Mucosa of rectum (tissue), 2 donors: Measurements from ENCODE around the gene FAM209B.
A peak's percentile ranks its signal among the peaks of the same experiment; 100 is the strongest.
"Not testable (repeated sequence)": the region's sequence is repeated elsewhere in the genome, so short reads cannot be mapped to it uniquely, and the experiment has no call there.

Experiments
- H3K27ac ChIP-seq, 2 donors: one replicate each; pipeline ENCODE4 v1.7.0; 2013; ENCODE audit warnings: inconsistent platforms in 2 of 2, low read depth in 2 of 2, low read length in 2 of 2
- H3K27me3 ChIP-seq, 2 donors: one replicate each; pipeline ENCODE4 v1.7.0; 2013; ENCODE audit warnings: low read length in 2 of 2; ENCODE audit not compliant: control insufficient read depth in 2 of 2, insufficient read depth in 2 of 2
- H3K36me3 ChIP-seq, 2 donors: one replicate each; pipeline ENCODE4 v1.7.0; 2013; ENCODE audit warnings: low read length in 2 of 2; ENCODE audit not compliant: control insufficient read depth in 2 of 2, insufficient read depth in 2 of 2
- H3K4me1 ChIP-seq, 2 donors: one replicate each; pipeline ENCODE4 v1.7.0; 2013; ENCODE audit warnings: low read length in 2 of 2, mild to moderate bottlenecking in 1 of 2; ENCODE audit not compliant: control insufficient read depth in 2 of 2, insufficient read depth in 2 of 2
- H3K4me3 ChIP-seq, 2 donors: one replicate each; pipeline ENCODE4 v1.7.0; 2013; ENCODE audit warnings: low read length in 2 of 2
- H3K9ac ChIP-seq, 2 donors: one replicate each; pipeline ENCODE4 v1.7.0; 2013; ENCODE audit warnings: low read length in 2 of 2, low read depth in 1 of 2, mild to moderate bottlenecking in 1 of 2
- H3K9me3 ChIP-seq, 2 donors: one replicate each; pipeline ENCODE4 v1.7.0; 2013; ENCODE audit warnings: low read length in 2 of 2; ENCODE audit not compliant: control insufficient read depth in 2 of 2
- donor health status: healthy.
- donor health status: Normal muscosa, but diverticular disease.

The FAM209B gene

DNA sequence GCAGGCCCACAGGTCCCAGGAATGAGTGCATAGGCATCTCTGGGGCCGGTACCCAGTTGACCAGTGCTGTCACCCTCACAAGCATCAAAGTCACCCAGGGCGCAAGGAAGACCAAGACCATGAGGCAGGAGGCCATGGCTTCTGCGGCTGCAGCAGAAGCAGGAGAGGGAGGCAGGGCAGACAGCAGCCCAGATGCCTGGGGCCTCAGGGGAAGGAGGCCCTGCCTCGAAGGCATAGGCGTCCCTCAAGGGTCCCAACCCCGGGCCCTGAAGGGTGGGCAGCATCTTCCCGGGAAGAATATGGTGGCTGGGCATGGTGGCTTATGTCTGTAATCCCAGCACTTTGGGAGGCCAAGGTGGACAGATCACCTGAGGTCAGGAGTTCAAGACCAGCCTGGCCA is 5.5 kb upstream of the FAM209B start:
- Histone ChIP-seq H3K9me3 (no peaks in the 10 kb centered on the region), H3K36me3 (no peaks in the 10 kb centered on the region), H3K9ac (no peak overlapping the region), H3K4me3 (no peak overlapping the region), H3K27ac (no peak overlapping the region), H3K27me3 (no peaks in the 10 kb centered on the region), H3K4me1 (no peaks in the 10 kb centered on the region)

GRCh38 chr20:56537997-56538396 is 5.0 kb downstream of the FAM209B start:
- no peak overlapping the region for H3K9ac ChIP-seq
- no peak overlapping the region for H3K27ac ChIP-seq
- no peak overlapping the region for H3K4me3 ChIP-seq
- no peaks in the 10 kb centered on the region for H3K4me1 ChIP-seq
- H3K36me3 ChIP-seq, result no peaks in the 10 kb centered on the region
- no peaks in the 10 kb centered on the region for H3K9me3 ChIP-seq
- H3K27me3 ChIP-seq, result no peaks in the 10 kb centered on the region

DNA sequence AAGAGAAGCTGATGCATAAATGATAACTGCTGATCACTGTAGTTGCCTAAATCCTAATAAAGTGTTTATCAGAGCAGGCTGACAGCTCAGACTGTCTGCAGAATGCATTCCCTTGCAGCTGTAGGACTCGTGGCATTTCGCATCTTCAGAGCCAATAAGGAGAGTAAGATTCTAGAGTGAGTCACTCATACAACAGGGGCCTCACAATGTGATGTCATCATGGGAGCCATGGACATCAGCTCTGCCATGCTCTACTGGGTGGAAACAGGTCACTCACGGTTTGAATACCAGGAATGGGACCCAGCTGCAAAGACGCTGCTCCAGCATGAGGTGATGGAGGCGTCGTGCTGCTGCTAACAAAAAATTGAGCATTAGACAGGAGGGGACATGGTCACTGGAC is 7.4 kb downstream of the FAM209B start:
- H3K9me3 ChIP-seq, result no peaks in the 10 kb centered on the region
- H3K27ac ChIP-seq, result no peak overlapping the region
- H3K9ac ChIP-seq, result no peak overlapping the region
- H3K36me3 ChIP-seq, result no peaks in the 10 kb centered on the region
- no peak overlapping the region for H3K4me3 ChIP-seq
- no peaks in the 10 kb centered on the region for H3K27me3 ChIP-seq
- H3K4me1 ChIP-seq, result no peaks in the 10 kb centered on the region

- H3K27ac ChIP-seq, result no peak overlapping the region
- no peak overlapping the region for H3K4me3 ChIP-seq
- no peaks in the 10 kb centered on the region for H3K27me3 ChIP-seq
- H3K36me3 ChIP-seq, result no peaks in the 10 kb centered on the region
- no peaks in the 10 kb centered on the region for H3K9me3 ChIP-seq
- H3K9ac ChIP-seq, result no peak overlapping the region
- no peaks in the 10 kb centered on the region for H3K4me1 ChIP-seq
These were observed 9.5 kb downstream of the FAM209B start for GRCh38 chr20:56542489-56543030.

- H3K27me3 ChIP-seq, result no peaks in the 10 kb centered on the region
- no peaks in the 10 kb centered on the region for H3K9me3 ChIP-seq
- H3K27ac ChIP-seq, result no peak overlapping the region
- H3K4me3 ChIP-seq, result no peak overlapping the region
- no peaks in the 10 kb centered on the region for H3K36me3 ChIP-seq
- peaks cover 0 to 2% of the 10 kb centered on the region in 2 donors for H3K4me1 ChIP-seq
- H3K9ac ChIP-seq, result no peak overlapping the region
These were observed 18.5 kb downstream of the FAM209B start for GRCh38 chr20:56551571-56551970.

GRCh38 chr20:56552911-56553629 is 20.0 kb downstream of the FAM209B start:
- Histone ChIP-seq H3K36me3 (no peaks in the 10 kb centered on the region), H3K4me3 (no peak overlapping the region), H3K9ac (no peak overlapping the region), H3K27me3 (no peaks in the 10 kb centered on the region), H3K4me1 (peaks cover 0 to 2% of the 10 kb centered on the region in 2 donors), H3K27ac (peak overlapping the region in 1 of 2 donors; percentile 4), H3K9me3 (no peaks in the 10 kb centered on the region)

- Histone ChIP-seq H3K4me1 (peaks cover 0 to 2% of the 10 kb centered on the region in 2 donors), H3K9ac (no peak overlapping the region), H3K9me3 (no peaks in the 10 kb centered on the region), H3K4me3 (no peak overlapping the region), H3K27me3 (no peaks in the 10 kb centered on the region), H3K36me3 (no peaks in the 10 kb centered on the region), H3K27ac (peak overlapping the region; percentile 1 to 2)
These were observed 21.8 kb downstream of the FAM209B start for GRCh38 chr20:56554869-56555268.

DNA sequence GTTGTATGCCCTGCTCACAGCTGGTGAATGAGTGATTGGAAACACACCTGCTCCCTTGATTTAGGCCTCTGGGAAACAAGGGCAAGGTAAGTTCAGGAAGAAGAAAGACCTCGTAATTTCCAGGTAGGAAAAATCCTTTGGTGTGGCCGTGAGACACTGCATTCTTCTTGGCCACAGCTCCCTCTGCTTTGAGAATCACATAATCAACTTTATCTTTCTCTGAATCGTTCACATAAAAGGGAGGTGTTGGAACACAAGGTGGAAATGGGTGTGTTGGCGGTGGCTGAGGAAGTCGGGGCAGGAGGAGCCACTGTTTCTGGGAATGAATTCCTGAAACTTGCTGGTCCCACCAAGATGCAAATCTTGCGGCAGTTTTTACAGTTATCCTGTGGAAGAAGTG is 25.9 kb downstream of the FAM209B start:
- H3K27me3 ChIP-seq, result no peaks in the 10 kb centered on the region
- H3K36me3 ChIP-seq, result no peaks in the 10 kb centered on the region
- H3K4me1 ChIP-seq, result peaks cover 0 to 2% of the 10 kb centered on the region in 2 donors
- H3K27ac ChIP-seq, result no peak overlapping the region
- H3K9me3 ChIP-seq, result no peaks in the 10 kb centered on the region
- no peak overlapping the region for H3K4me3 ChIP-seq
- no peak overlapping the region for H3K9ac ChIP-seq

- not testable (repeated sequence) for H3K4me3 ChIP-seq, H3K36me3 ChIP-seq, H3K9ac ChIP-seq
These were observed 31.5 kb downstream of the FAM209B start for GRCh38 chr20:56564526-56564925.

GRCh38 chr20:56565511-56565910 is 32.5 kb downstream of the FAM209B start:
- H3K36me3 ChIP-seq, result no peaks in the 10 kb centered on the region
- H3K9ac ChIP-seq, result no peak overlapping the region
- H3K9me3 ChIP-seq, result no peaks in the 10 kb centered on the region
- H3K4me3 ChIP-seq, result no peak overlapping the region
- H3K27ac ChIP-seq, result no peak overlapping the region
- no peaks in the 10 kb centered on the region for H3K4me1 ChIP-seq
- no peaks in the 10 kb centered on the region for H3K27me3 ChIP-seq

More at GRCh38 chr20:56564526-56564925, 31.5 kb downstream of the FAM209B start:
- not testable (repeated sequence) for H3K27me3 ChIP-seq, H3K9me3 ChIP-seq, H3K4me1 ChIP-seq, H3K27ac ChIP-seq
